ENCODE results near the gene TLE4.

GRCh38 chr9:79674052-79674777, 102.5 kb downstream of the TLE4 start:
- TF ChIP-seq, protein P1, sequence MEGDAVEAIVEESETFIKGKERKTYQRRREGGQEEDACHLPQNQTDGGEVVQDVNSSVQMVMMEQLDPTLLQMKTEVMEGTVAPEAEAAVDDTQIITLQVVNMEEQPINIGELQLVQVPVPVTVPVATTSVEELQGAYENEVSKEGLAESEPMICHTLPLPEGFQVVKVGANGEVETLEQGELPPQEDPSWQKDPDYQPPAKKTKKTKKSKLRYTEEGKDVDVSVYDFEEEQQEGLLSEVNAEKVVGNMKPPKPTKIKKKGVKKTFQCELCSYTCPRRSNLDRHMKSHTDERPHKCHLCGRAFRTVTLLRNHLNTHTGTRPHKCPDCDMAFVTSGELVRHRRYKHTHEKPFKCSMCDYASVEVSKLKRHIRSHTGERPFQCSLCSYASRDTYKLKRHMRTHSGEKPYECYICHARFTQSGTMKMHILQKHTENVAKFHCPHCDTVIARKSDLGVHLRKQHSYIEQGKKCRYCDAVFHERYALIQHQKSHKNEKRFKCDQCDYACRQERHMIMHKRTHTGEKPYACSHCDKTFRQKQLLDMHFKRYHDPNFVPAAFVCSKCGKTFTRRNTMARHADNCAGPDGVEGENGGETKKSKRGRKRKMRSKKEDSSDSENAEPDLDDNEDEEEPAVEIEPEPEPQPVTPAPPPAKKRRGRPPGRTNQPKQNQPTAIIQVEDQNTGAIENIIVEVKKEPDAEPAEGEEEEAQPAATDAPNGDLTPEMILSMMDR (IDR thresholded peaks at IDR 0.05; ENCODE audit: insufficient read depth, low read length, poor library complexity, severe bottlenecking), result no peak
- TF ChIP-seq EZH2phosphoT487 (conservative IDR thresholded peaks at IDR 0.05; ENCODE audit: low read length), result no peak

Data from SU-DHL-6 (cell line).